Measurements from ENCODE around the gene FGF22.

- TF ChIP-seq EP300 (IDR thresholded peaks at IDR 0.05) (no peak), POLR2A (IDR thresholded peaks at IDR 0.05) (no peak)
- TF ChIP-seq, protein P1, sequence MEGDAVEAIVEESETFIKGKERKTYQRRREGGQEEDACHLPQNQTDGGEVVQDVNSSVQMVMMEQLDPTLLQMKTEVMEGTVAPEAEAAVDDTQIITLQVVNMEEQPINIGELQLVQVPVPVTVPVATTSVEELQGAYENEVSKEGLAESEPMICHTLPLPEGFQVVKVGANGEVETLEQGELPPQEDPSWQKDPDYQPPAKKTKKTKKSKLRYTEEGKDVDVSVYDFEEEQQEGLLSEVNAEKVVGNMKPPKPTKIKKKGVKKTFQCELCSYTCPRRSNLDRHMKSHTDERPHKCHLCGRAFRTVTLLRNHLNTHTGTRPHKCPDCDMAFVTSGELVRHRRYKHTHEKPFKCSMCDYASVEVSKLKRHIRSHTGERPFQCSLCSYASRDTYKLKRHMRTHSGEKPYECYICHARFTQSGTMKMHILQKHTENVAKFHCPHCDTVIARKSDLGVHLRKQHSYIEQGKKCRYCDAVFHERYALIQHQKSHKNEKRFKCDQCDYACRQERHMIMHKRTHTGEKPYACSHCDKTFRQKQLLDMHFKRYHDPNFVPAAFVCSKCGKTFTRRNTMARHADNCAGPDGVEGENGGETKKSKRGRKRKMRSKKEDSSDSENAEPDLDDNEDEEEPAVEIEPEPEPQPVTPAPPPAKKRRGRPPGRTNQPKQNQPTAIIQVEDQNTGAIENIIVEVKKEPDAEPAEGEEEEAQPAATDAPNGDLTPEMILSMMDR (IDR thresholded peaks at IDR 0.05), result no peak
Observed at GRCh38 chr19:604355-604754, 35.3 kb upstream of the FGF22 start.
